HEK293 (cell line): ENCODE measurements around the gene LAMA1.

Source experiments
- CTCF ChIA-PET: fragments of 350-600 bp; formaldehyde crosslinking; extraction: SDS; loops from one replicate; lab custom pipeline; 2021; ENCODE audit warnings: antibody characterized with exemption; lab: Yijun Ruan, JAX
- POLR2A ChIA-PET: fragments of 300-600 bp; formaldehyde crosslinking; extraction: SDS; loops from one replicate; lab custom pipeline; 2020; ENCODE audit warnings: antibody characterized with exemption, inconsistent platforms; lab: Yijun Ruan, JAX
- H3K27ac ChIP-seq: fragments of 200-500 bp; sonication (Bioruptor generic); 2 replicates; pipeline ENCODE4 v1.5.1; 2014; ENCODE audit warnings: low read depth, low read length, control low read depth, inconsistent platforms; ENCODE audit errors: extremely low read depth
- H3K36me3 ChIP-seq, 2 experiments: fragments of 200-500 bp in 1 of 2; sonication (Bioruptor generic) in 1 of 2; 1 replicate in 1 of 2; 2 replicates in 1 of 2; pipeline ENCODE4 v1.5.1; 2014 to 2017; ENCODE audit warnings: inconsistent platforms in 2 of 2, low read length in 2 of 2; ENCODE audit not compliant: control insufficient read depth in 2 of 2, insufficient read depth in 1 of 2
- H3K4me1 ChIP-seq: fragments of 200-500 bp; sonication (Bioruptor generic); 2 replicates; pipeline ENCODE4 v1.5.1; 2014; ENCODE audit warnings: mild to moderate bottlenecking, low read length, inconsistent platforms; ENCODE audit not compliant: control insufficient read depth, insufficient read depth
- H3K4me3 ChIP-seq: 2 replicates; pipeline ENCODE4 v1.5.1; 2011; ENCODE audit warnings: low read depth, mild to moderate bottlenecking, control low read depth, low read length, moderate library complexity
- H3K9me3 ChIP-seq: fragments of 200-500 bp; sonication (Bioruptor generic); 2 replicates; pipeline ENCODE4 v1.5.1; 2014; ENCODE audit warnings: low read depth, low read length, inconsistent platforms; ENCODE audit not compliant: control insufficient read depth, insufficient read depth
- FEZF1 ChIP-seq: fragments of 450-650 bp; formaldehyde crosslinking; IDR thresholded peaks from 2 replicates; pipeline ENCODE4 v1.5.1; 2016; ENCODE audit warnings: missing biosample characterization, missing genetic modification characterization
- IKZF3 ChIP-seq: fragments of 450-650 bp; IDR thresholded peaks from 2 replicates; pipeline ENCODE4 v1.5.0; 2018; ENCODE audit warnings: missing biosample characterization, mild to moderate bottlenecking, missing genetic modification characterization, moderate library complexity
- MZF1 ChIP-seq: fragments of 450-650 bp; formaldehyde crosslinking; IDR thresholded peaks from 2 replicates; pipeline ENCODE4 v1.5.1; 2017; ENCODE audit warnings: missing biosample characterization, missing genetic modification characterization, borderline replicate concordance
- REST ChIP-seq: fragments of 450-650 bp; formaldehyde crosslinking; IDR thresholded peaks from 2 replicates; pipeline ENCODE4 v1.5.1; 2016; ENCODE audit warnings: missing biosample characterization, missing genetic modification characterization
- WT1 ChIP-seq: fragments of 450-650 bp; formaldehyde crosslinking; IDR thresholded peaks from 2 replicates; pipeline ENCODE4 v1.5.1; 2016; ENCODE audit warnings: missing biosample characterization, missing genetic modification characterization
- ZBTB20 ChIP-seq: fragments of 450-650 bp; formaldehyde crosslinking; IDR thresholded peaks from 2 replicates; pipeline ENCODE4 v1.5.1; 2016; ENCODE audit warnings: missing biosample characterization, missing genetic modification characterization
- ZNF221 ChIP-seq: fragments of 450-650 bp; formaldehyde crosslinking; IDR thresholded peaks from 2 replicates; pipeline ENCODE4 v1.5.1; 2017; ENCODE audit warnings: missing biosample characterization, missing genetic modification characterization, borderline replicate concordance
- ZNF292 ChIP-seq: fragments of 450-650 bp; formaldehyde crosslinking; IDR thresholded peaks from 2 replicates; pipeline ENCODE4 v1.5.1; 2016; ENCODE audit warnings: low read depth, missing biosample characterization, missing genetic modification characterization, borderline replicate concordance
- ZNF311 ChIP-seq: fragments of 450-650 bp; formaldehyde crosslinking; IDR thresholded peaks from 2 replicates; pipeline ENCODE4 v1.5.1; 2017; ENCODE audit warnings: missing biosample characterization, missing genetic modification characterization, borderline replicate concordance
- ZNF530 ChIP-seq: fragments of 450-650 bp; formaldehyde crosslinking; IDR thresholded peaks from 2 replicates; pipeline ENCODE4 v1.5.1; 2016; ENCODE audit warnings: low read depth, missing biosample characterization, missing genetic modification characterization
- ZNF585B ChIP-seq: fragments of 450-650 bp; formaldehyde crosslinking; IDR thresholded peaks from 2 replicates; pipeline ENCODE4 v1.5.1; 2016; ENCODE audit warnings: missing biosample characterization, missing genetic modification characterization
- ZNF621 ChIP-seq: fragments of 450-650 bp; formaldehyde crosslinking; IDR thresholded peaks from 2 replicates; pipeline ENCODE4 v1.5.1; 2017; ENCODE audit warnings: missing biosample characterization, missing genetic modification characterization
- ZNF692 ChIP-seq: fragments of 450-650 bp; formaldehyde crosslinking; IDR thresholded peaks from 2 replicates; pipeline ENCODE4 v1.5.1; 2016; ENCODE audit warnings: missing biosample characterization, missing genetic modification characterization
- ZNF701 ChIP-seq: fragments of 450-650 bp; formaldehyde crosslinking; IDR thresholded peaks from 2 replicates; pipeline ENCODE4 v1.5.1; 2016; ENCODE audit warnings: missing biosample characterization, missing genetic modification characterization
- ZXDB ChIP-seq: fragments of 450-650 bp; formaldehyde crosslinking; IDR thresholded peaks from 2 replicates; pipeline ENCODE4 v1.5.1; 2016; ENCODE audit warnings: missing biosample characterization, missing genetic modification characterization
- TF ChIP-seq, protein P1 (sequence below): fragments of 450-650 bp; formaldehyde crosslinking; IDR thresholded peaks from 2 replicates; pipeline ENCODE4; 2016; ENCODE audit warnings: missing biosample characterization, missing genetic modification characterization
- TF ChIP-seq, protein P2 (sequence below): fragments of 450-650 bp; formaldehyde crosslinking; IDR thresholded peaks from 2 replicates; pipeline ENCODE4 v1.5.1; 2016; ENCODE audit warnings: missing biosample characterization, missing genetic modification characterization
- TF ChIP-seq, protein P3 (sequence below): fragments of 450-650 bp; formaldehyde crosslinking; IDR thresholded peaks from 2 replicates; pipeline ENCODE4 v1.5.1; 2017; ENCODE audit warnings: missing biosample characterization, missing genetic modification characterization

The LAMA1 gene

DNA sequence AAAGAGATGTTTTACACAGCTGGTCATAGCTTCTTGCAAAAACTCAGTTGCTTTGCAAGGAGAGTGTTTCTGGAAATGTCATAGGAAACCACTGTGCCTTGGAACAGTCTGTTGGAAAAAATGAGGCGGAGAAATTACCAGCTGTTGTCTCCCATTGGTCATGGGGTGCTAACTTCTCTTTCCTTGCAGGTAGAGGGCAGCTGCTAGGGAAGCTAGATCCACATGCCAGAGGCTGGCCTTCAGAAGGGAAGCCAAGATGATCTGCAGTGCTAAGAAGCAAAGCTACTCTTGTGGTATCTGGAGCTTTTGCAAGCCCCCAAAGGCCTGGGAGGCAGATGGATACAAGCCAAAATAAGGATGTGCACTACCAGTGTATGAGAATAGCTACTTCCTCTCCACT, 34.8 kb upstream of the LAMA1 start:
- ChIA-PET POLR2A (no interaction called here), CTCF (interaction anchor here (0.5 to 0.6 kb wide), 2 partner anchors 12 to 173 kb away, joined by 3 read pairs; no protein-coding TSS in a partner anchor)
- Histone ChIP-seq H3K27ac (no peak overlapping the region), H3K36me3 (no peaks in the 10 kb centered on the region), H3K4me3 (no peak overlapping the region), H3K9me3 (no peaks in the 10 kb centered on the region), H3K4me1 (no peaks in the 10 kb centered on the region)
- TF ChIP-seq ZNF585B (tag by site-specific recombination) = no peak
- TF ChIP-seq, protein P1, sequence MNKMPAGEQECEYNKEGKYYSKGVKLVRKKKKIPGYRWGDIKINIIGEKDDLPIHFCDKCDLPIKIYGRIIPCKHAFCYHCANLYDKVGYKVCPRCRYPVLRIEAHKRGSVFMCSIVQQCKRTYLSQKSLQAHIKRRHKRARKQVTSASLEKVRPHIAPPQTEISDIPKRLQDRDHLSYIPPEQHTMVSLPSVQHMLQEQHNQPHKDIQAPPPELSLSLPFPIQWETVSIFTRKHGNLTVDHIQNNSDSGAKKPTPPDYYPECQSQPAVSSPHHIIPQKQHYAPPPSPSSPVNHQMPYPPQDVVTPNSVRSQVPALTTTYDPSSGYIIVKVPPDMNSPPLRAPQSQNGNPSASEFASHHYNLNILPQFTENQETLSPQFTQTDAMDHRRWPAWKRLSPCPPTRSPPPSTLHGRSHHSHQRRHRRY (tag by site-specific recombination) = no peak
- TF ChIP-seq, protein P2, sequence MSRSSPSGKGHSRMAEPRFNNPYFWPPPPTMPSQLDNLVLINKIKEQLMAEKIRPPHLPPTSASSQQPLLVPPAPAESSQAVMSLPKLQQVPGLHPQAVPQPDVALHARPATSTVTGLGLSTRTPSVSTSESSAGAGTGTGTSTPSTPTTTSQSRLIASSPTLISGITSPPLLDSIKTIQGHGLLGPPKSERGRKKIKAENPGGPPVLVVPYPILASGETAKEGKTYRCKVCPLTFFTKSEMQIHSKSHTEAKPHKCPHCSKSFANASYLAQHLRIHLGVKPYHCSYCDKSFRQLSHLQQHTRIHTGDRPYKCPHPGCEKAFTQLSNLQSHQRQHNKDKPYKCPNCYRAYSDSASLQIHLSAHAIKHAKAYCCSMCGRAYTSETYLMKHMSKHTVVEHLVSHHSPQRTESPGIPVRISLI (tag by site-specific recombination) = no peak
- TF ChIP-seq MZF1 = no peak
- TF ChIP-seq ZNF311 (tag by site-specific recombination) = no peak
- no peak for TF ChIP-seq REST (tag by site-specific recombination)
- no peak for TF ChIP-seq WT1 (tag by site-specific recombination)
- TF ChIP-seq ZNF692 = no peak
- TF ChIP-seq ZXDB (tag by site-specific recombination) = no peak
- TF ChIP-seq ZNF292 (tag by site-specific recombination) = no peak
- TF ChIP-seq, protein P3, sequence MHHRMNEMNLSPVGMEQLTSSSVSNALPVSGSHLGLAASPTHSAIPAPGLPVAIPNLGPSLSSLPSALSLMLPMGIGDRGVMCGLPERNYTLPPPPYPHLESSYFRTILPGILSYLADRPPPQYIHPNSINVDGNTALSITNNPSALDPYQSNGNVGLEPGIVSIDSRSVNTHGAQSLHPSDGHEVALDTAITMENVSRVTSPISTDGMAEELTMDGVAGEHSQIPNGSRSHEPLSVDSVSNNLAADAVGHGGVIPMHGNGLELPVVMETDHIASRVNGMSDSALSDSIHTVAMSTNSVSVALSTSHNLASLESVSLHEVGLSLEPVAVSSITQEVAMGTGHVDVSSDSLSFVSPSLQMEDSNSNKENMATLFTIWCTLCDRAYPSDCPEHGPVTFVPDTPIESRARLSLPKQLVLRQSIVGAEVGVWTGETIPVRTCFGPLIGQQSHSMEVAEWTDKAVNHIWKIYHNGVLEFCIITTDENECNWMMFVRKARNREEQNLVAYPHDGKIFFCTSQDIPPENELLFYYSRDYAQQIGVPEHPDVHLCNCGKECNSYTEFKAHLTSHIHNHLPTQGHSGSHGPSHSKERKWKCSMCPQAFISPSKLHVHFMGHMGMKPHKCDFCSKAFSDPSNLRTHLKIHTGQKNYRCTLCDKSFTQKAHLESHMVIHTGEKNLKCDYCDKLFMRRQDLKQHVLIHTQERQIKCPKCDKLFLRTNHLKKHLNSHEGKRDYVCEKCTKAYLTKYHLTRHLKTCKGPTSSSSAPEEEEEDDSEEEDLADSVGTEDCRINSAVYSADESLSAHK (tag by site-specific recombination) = no peak
- TF ChIP-seq ZBTB20 (tag by site-specific recombination) = no peak
- TF ChIP-seq ZNF530 (tag by site-specific recombination) = no peak
- no peak for TF ChIP-seq ZNF621
- no peak for TF ChIP-seq IKZF3 (tag by site-specific recombination)
- no peak for TF ChIP-seq ZNF701
- no peak for TF ChIP-seq ZNF221 (tag by site-specific recombination)
- TF ChIP-seq FEZF1 = no peak
